ENCODE measurements around the gene ACER1. TPM values are rescaled to one million over a fixed set of nuclear protein-coding genes. Genes with fewer than 3 reads are reported as not detected.

The ACER1 gene
- total RNA-seq, 2 donors from 2014 or later = 5.3 TPM; not detected in 1

DNA sequence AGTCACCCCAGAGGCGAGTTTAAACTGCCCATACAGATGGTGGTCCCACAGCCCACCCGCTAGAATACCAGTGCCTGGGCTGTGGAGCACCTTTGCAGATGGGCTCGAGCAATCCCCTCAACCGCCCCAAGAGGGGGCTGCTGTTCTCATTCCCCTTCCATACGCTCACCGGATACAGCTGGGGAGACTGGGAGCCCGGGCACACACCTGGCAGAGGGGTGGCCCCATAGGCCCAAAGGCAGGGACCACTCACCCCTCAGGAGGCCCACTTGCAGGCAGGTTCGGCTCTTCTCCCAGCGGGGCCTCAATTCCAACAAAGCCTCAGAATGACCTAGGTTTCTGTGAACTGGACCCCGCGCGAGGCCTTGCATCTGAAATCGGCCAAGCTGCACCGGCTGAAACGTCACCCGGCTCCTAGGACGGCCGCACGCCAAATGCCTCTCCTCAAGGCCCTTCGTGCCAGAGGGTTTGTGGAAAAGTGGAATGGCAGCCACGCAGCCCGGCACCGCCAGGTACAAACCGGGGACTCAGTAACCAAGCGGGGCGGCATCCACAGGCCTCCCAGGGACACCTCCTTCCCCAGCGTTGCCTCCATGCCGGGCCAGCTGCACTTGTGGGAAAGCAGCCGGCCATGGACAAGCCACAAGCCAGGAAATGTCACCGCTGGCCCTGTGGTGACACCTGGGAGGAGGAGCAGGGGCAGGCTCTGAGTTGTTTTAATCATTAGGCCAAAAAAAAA is 72.3 kb downstream of the ACER1 start:
- Histone ChIP-seq H3K4me3 (no peak overlapping the region), H3K36me3 (no peaks in the 10 kb centered on the region)
- TF ChIP-seq, protein P1, sequence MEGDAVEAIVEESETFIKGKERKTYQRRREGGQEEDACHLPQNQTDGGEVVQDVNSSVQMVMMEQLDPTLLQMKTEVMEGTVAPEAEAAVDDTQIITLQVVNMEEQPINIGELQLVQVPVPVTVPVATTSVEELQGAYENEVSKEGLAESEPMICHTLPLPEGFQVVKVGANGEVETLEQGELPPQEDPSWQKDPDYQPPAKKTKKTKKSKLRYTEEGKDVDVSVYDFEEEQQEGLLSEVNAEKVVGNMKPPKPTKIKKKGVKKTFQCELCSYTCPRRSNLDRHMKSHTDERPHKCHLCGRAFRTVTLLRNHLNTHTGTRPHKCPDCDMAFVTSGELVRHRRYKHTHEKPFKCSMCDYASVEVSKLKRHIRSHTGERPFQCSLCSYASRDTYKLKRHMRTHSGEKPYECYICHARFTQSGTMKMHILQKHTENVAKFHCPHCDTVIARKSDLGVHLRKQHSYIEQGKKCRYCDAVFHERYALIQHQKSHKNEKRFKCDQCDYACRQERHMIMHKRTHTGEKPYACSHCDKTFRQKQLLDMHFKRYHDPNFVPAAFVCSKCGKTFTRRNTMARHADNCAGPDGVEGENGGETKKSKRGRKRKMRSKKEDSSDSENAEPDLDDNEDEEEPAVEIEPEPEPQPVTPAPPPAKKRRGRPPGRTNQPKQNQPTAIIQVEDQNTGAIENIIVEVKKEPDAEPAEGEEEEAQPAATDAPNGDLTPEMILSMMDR (IDR thresholded peaks at IDR 0.05) = peak in 3 of 4 experiments; percentile 28 to 40 (median 31)
- TF ChIP-seq POLR2AphosphoS5 (IDR thresholded peaks at IDR 0.05) = no peak
- no peak for TF ChIP-seq POLR2A (IDR thresholded peaks at IDR 0.05)

DNA sequence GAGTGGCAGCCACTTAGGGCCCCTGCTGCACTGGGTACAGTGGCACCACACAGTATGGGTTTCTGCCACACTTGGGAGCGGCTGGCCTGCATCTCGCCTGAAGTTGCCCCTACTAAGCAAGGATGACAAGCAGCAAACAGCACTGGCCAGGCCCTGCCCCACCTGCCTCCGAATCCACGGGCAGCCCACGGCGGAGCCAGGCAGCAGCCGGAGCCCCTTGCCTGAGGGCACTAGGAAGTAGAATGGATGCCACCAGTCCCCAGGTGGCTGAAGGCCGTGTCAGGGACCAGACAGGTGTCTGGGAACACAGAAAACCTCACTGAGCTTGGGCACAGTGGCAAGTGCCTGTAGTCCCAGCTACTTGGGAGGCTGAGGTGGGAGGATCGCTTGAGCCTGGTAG is 73.0 kb downstream of the ACER1 start:
- 92% methylated on average over 9 of the region's 9 CpGs for WGBS

More for the DNA sequence above, 72.3 kb downstream of the ACER1 start:
- no peak for DNase-seq (ENCODE audit: low spot score)
- Histone ChIP-seq H3K27me3 (replicated peaks; ENCODE audit: insufficient read depth) (no peaks in the 10 kb centered on the region), H3K9me3 (no peaks in the 10 kb centered on the region), H3K27ac (peak overlapping the region; percentile 13 to 60), H3K4me1 (replicated peaks) (peaks cover 14% of the 10 kb centered on the region)
- WGBS = 87% methylated on average over 30 of the region's 30 CpGs
- intact Hi-C loops (cut with DNase I) = no loop called here

DNA sequence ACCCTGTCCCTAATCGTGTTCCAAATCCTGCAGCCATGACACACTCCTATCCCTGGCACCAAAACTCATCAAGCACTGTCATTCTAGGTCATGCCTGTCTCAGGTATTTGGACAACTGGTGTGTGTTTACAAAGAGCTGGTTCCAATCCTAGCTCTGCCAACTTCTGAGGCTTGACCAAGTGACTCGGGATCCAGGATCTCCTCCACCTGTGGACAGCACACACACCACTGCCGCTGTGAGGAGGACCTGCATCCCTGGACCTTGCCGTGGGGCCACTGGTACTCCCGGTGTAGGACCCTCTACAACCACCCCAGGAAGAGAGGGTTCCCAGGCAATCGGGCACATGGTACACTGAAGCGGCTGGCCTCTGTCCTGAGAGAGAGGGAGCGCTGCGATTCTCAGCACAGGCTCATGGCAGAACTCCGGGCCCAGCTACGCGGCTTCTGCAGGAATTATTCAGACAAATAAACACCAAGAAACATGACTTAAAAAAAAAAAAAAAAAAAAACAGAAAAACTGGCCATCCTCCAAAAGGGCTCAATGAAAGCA is 74.0 kb downstream of the ACER1 start:
- peak; percentile 52 for DNase-seq (ENCODE audit: low spot score)
- peak overlapping the region; percentile 60 to 63 for H3K27ac ChIP-seq
- H3K4me1 ChIP-seq (replicated peaks) = peaks cover 14% of the 10 kb centered on the region
- intact Hi-C loops (cut with DNase I) = no loop called here
- no peak overlapping the region for H3K4me3 ChIP-seq
- no peaks in the 10 kb centered on the region for H3K27me3 ChIP-seq (replicated peaks; ENCODE audit: insufficient read depth)
- H3K9me3 ChIP-seq = no peaks in the 10 kb centered on the region
- 32% methylated on average over 11 of the region's 12 CpGs for WGBS
- no peak for TF ChIP-seq POLR2AphosphoS5 (IDR thresholded peaks at IDR 0.05)
- TF ChIP-seq POLR2A (IDR thresholded peaks at IDR 0.05) = no peak
- H3K36me3 ChIP-seq = no peaks in the 10 kb centered on the region

More for the DNA sequence above, 73.0 kb downstream of the ACER1 start:
- no peaks in the 10 kb centered on the region for H3K27me3 ChIP-seq (replicated peaks; ENCODE audit: insufficient read depth)
- no peaks in the 10 kb centered on the region for H3K36me3 ChIP-seq
- H3K4me1 ChIP-seq (replicated peaks) = peaks cover 14% of the 10 kb centered on the region
- no peak for TF ChIP-seq POLR2AphosphoS5 (IDR thresholded peaks at IDR 0.05)
- TF ChIP-seq, protein P1 (IDR thresholded peaks at IDR 0.05) = no peak
- no peak for TF ChIP-seq POLR2A (IDR thresholded peaks at IDR 0.05)
- no peak overlapping the region for H3K4me3 ChIP-seq
- no peaks in the 10 kb centered on the region for H3K9me3 ChIP-seq
- DNase-seq (ENCODE audit: low spot score) = no peak
- H3K27ac ChIP-seq = peak overlapping the region; percentile 13 to 60
- intact Hi-C loops (cut with DNase I) = no loop called here

DNA sequence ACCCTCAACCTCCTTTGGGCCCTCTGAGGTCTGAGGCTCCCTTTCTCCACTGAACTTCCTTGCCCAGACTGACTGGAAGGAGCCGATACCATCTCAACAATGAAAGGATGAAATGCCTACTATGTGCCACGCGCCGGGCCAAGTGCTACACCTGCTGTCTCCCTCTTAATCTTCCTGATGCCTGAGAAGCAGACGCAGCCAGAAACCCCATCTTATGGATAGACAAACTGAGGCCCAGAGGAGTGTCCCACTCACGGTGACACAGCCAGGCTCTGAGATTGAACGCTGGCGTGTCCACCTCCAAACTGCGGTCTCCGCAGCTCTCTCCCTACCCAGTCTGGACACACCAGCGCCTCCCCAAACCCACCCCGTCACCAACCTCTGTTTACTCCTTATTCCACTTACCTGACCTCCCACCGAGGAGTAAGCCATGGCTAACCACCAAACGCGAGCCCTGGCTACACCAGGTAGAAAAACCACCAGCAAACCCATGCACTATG is 74.5 kb downstream of the ACER1 start:
- Histone ChIP-seq H3K36me3 (no peaks in the 10 kb centered on the region), H3K27ac (peak overlapping the region; percentile 60 to 63), H3K9me3 (no peaks in the 10 kb centered on the region), H3K27me3 (replicated peaks; ENCODE audit: insufficient read depth) (no peaks in the 10 kb centered on the region), H3K4me1 (replicated peaks) (peaks cover 14% of the 10 kb centered on the region), H3K4me3 (no peak overlapping the region)
- no peak for DNase-seq (ENCODE audit: low spot score)
- 93% methylated on average over 15 of the region's 15 CpGs for WGBS
- intact Hi-C loops (cut with DNase I) = no loop called here
- TF ChIP-seq, protein P1 (IDR thresholded peaks at IDR 0.05) = no peak
- TF ChIP-seq POLR2AphosphoS5 (IDR thresholded peaks at IDR 0.05) (no peak), POLR2A (IDR thresholded peaks at IDR 0.05) (no peak)

Other genes starting within 250 kb of the ACER1 start
- gene RFX2, start 223.1 kb downstream of the ACER1 start, total RNA-seq = 10 to 100 TPM; 13.4 to 25.3 TPM
- 10 to 100 TPM in 1 of 2 donors, not detected in 1; 18.7 TPM for gene ACSBG2, start 197.9 kb downstream of the ACER1 start, total RNA-seq
- 10 to 100 TPM; 39.9 to 41.4 TPM for gene MLLT1, start 53.6 kb downstream of the ACER1 start, total RNA-seq
- gene CLPP, start 27.9 kb upstream of the ACER1 start, total RNA-seq = 10 to 100 TPM; 85.1 to 88.5 TPM
- gene ALKBH7, start 39.2 kb upstream of the ACER1 start, total RNA-seq = 100 to 1,000 TPM; 101 to 111 TPM
- 1 to 10 TPM; 1.1 to 2.2 TPM for gene PSPN, start 42.3 kb upstream of the ACER1 start, total RNA-seq
- 10 to 100 TPM; 70.7 to 82.7 TPM for gene GTF2F1, start 59.6 kb upstream of the ACER1 start, total RNA-seq
- 100 to 1,000 TPM; 146 to 277 TPM for gene KHSRP, start 91.2 kb upstream of the ACER1 start, total RNA-seq
- gene SLC25A41, start 100.2 kb upstream of the ACER1 start, total RNA-seq = under 1 TPM; 0.18 to 0.57 TPM
- gene SLC25A23, start 126.2 kb upstream of the ACER1 start, total RNA-seq = 10 to 100 TPM; 66.2 to 91.3 TPM
- 10 to 100 TPM; 23.1 to 39.3 TPM for gene CRB3, start 130.7 kb upstream of the ACER1 start, total RNA-seq
- 1 to 10 TPM in 1 of 2 donors, under 1 TPM in 1; 0.91 to 1.4 TPM for gene DENND1C, start 148.2 kb upstream of the ACER1 start, total RNA-seq
- gene TUBB4A, start 168.7 kb upstream of the ACER1 start, total RNA-seq = 100 to 1,000 TPM in 1 of 2 donors, under 1 TPM in 1; 0.23 to 100 TPM
- gene TNFSF9, start 197.4 kb upstream of the ACER1 start, total RNA-seq = 1 to 10 TPM in 1 of 2 donors, not detected in 1; 4.5 TPM

Measured in prostate gland (tissue), 2 donors.